ENCODE measurements around the gene RPTOR.

- TF ChIP-seq CTCF (IDR thresholded peaks at IDR 0.05; ENCODE audit: low read length) (no peak), EZH2 (IDR thresholded peaks at IDR 0.05; ENCODE audit: borderline replicate concordance, low read length) (no peak)
These were observed 391.6 kb downstream of the RPTOR start for GRCh38 chr17:80936218-80936617.

Data from OCI-LY1 (cell line).